Measurements from ENCODE around the gene RAD51B.

RAD51B gene

GRCh38 chr14:68722968-68723566 lies 903.5 kb downstream of the RAD51B start:
- DNase-seq, result no peak

- DNase-seq, result no peak
These were observed 904.3 kb downstream of the RAD51B start for GRCh38 chr14:68723808-68724268.

- DNase-seq, result no peak
These were observed 905.3 kb downstream of the RAD51B start for GRCh38 chr14:68724914-68725313.

GRCh38 chr14:68726093-68726695 lies 906.6 kb downstream of the RAD51B start:
- peak in 1 of 2 donors; percentile 24 for DNase-seq

- DNase-seq, result no peak
These were observed 907.9 kb downstream of the RAD51B start for GRCh38 chr14:68727315-68728047.

GRCh38 chr14:68728342-68729106 lies 908.9 kb downstream of the RAD51B start:
- DNase-seq, result peak in 1 of 2 donors; percentile 63

- no peak for DNase-seq
These were observed 910.0 kb downstream of the RAD51B start for GRCh38 chr14:68729556-68729955.

GRCh38 chr14:68730348-68730747 lies 910.8 kb downstream of the RAD51B start:
- DNase-seq, result no peak

GRCh38 chr14:68730811-68731425 lies 911.3 kb downstream of the RAD51B start:
- no peak for DNase-seq

GRCh38 chr14:68733086-68733914 lies 913.7 kb downstream of the RAD51B start:
- peak; percentile 94 to 95 for DNase-seq

GRCh38 chr14:68734231-68734732 lies 914.7 kb downstream of the RAD51B start:
- DNase-seq, result peak; percentile 61

GRCh38 chr14:68735856-68736255 lies 916.3 kb downstream of the RAD51B start:
- DNase-seq, result no peak

GRCh38 chr14:68736471-68736871 lies 916.9 kb downstream of the RAD51B start:
- DNase-seq, result no peak

- DNase-seq, result no peak
These were observed 917.5 kb downstream of the RAD51B start for GRCh38 chr14:68737086-68737485.

- no peak for DNase-seq
These were observed 919.0 kb downstream of the RAD51B start for GRCh38 chr14:68738559-68738958.

- DNase-seq, result no peak
These were observed 920.1 kb downstream of the RAD51B start for GRCh38 chr14:68739701-68740100.

GRCh38 chr14:68740788-68741476 lies 921.4 kb downstream of the RAD51B start:
- DNase-seq, result no peak

- DNase-seq, result no peak
These were observed 921.9 kb downstream of the RAD51B start for GRCh38 chr14:68741477-68741791.

- peak; percentile 95 to 98 for DNase-seq
These were observed 922.4 kb downstream of the RAD51B start for GRCh38 chr14:68741839-68742470.

- DNase-seq, result no peak
These were observed 925.0 kb downstream of the RAD51B start for GRCh38 chr14:68744613-68745012.

Data from inflammatory macrophage (primary cell).